ENCODE results near the gene PARD6B.

PARD6B gene

GRCh38 chr20:50804437-50805348 lies 73.3 kb downstream of the PARD6B start:
- Histone ChIP-seq H2AFZ (ENCODE audit: low read depth) (no peak overlapping the region), H4K20me1 (ENCODE audit: insufficient read depth) (no peaks in the 10 kb centered on the region), H3K4me1 (ENCODE audit: low read depth, poor library complexity, severe bottlenecking) (no peaks in the 10 kb centered on the region), H3K9ac (no peak overlapping the region), H3K4me3 (IDR thresholded peaks at IDR 0.05; ENCODE audit: insufficient read depth, low read depth, low read length) (no peak overlapping the region), H3K27me3 (ENCODE audit: insufficient read depth, low read depth) (no peaks in the 10 kb centered on the region), H3K4me2 (no peak overlapping the region), H3K79me2 (ENCODE audit: insufficient read depth, low read depth) (no peaks in the 10 kb centered on the region), H3K36me3 (ENCODE audit: insufficient read depth) (no peaks in the 10 kb centered on the region), H3K27ac (no peak overlapping the region)
- TF ChIP-seq CTCF (conservative IDR thresholded peaks at IDR 0.05; ENCODE audit: low read depth, low read length) = no peak

GRCh38 chr20:50805349-50805684 lies 73.9 kb downstream of the PARD6B start:
- no peak overlapping the region for H3K4me3 ChIP-seq (IDR thresholded peaks at IDR 0.05; ENCODE audit: insufficient read depth, low read depth, low read length)
- H3K27ac ChIP-seq = no peak overlapping the region
- no peaks in the 10 kb centered on the region for H3K27me3 ChIP-seq (ENCODE audit: insufficient read depth, low read depth)
- no peak overlapping the region for H3K4me2 ChIP-seq
- no peaks in the 10 kb centered on the region for H3K4me1 ChIP-seq (ENCODE audit: low read depth, poor library complexity, severe bottlenecking)
- no peak overlapping the region for H2AFZ ChIP-seq (ENCODE audit: low read depth)
- no peak for TF ChIP-seq CTCF (conservative IDR thresholded peaks at IDR 0.05; ENCODE audit: low read depth, low read length)
- no peaks in the 10 kb centered on the region for H4K20me1 ChIP-seq (ENCODE audit: insufficient read depth)
- no peak overlapping the region for H3K9ac ChIP-seq
- no peaks in the 10 kb centered on the region for H3K36me3 ChIP-seq (ENCODE audit: insufficient read depth)
- no peaks in the 10 kb centered on the region for H3K79me2 ChIP-seq (ENCODE audit: insufficient read depth, low read depth)

- TF ChIP-seq CTCF (conservative IDR thresholded peaks at IDR 0.05; ENCODE audit: low read depth, low read length) = no peak
- Histone ChIP-seq H2AFZ (ENCODE audit: low read depth) (no peak overlapping the region), H3K4me2 (no peak overlapping the region), H4K20me1 (ENCODE audit: insufficient read depth) (no peaks in the 10 kb centered on the region), H3K27ac (no peak overlapping the region), H3K27me3 (ENCODE audit: insufficient read depth, low read depth) (no peaks in the 10 kb centered on the region), H3K9ac (no peak overlapping the region), H3K4me1 (ENCODE audit: low read depth, poor library complexity, severe bottlenecking) (no peaks in the 10 kb centered on the region), H3K36me3 (ENCODE audit: insufficient read depth) (no peaks in the 10 kb centered on the region), H3K4me3 (IDR thresholded peaks at IDR 0.05; ENCODE audit: insufficient read depth, low read depth, low read length) (no peak overlapping the region), H3K79me2 (ENCODE audit: insufficient read depth, low read depth) (no peaks in the 10 kb centered on the region)
Observed at GRCh38 chr20:50806126-50806768, 74.9 kb downstream of the PARD6B start.

Measured in KMS-11 (cell line).